C1 segment of cervical spinal cord (tissue), 14 donors: Measurements from ENCODE around the gene PPFIA1.
A peak's percentile ranks its signal among the peaks of the same experiment; 100 is the strongest.

Experiments used
- DNase-seq, 14 donors: peaks; one replicate each; lab custom pipeline; 2025; lab: John Stamatoyannopoulos, UW

Gene PPFIA1

DNA sequence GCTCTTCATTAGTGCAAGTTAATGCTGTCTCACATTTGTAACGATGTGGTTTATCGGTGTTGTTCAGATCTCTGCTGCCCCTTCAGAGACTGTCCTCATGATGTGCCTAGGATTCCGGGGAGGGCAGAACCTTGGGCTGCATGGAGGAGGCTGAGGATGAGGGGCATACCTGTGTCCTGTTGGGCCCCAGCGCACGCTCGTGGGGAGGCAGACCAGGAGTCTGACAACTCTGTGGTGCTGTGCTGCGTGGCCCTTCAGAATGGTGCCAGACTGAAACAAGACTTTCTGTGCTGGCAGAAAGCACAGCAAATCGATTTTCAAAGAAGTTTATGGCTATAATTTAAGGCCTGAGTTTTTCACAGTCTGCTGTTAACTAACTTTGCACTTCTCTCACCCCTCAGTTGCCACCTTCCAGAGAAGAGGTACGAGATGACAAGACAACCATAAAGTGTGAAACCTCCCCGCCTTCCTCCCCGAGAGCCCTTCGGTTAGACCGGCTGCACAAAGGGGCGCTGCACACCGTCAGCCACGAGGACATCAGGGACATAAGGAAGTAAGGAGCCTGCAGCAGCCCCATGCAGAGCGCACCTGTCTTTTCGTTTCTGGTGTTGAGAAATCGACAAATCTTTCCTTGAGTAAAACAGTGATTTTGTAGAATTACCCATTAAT lies 83.5 kb downstream of the PPFIA1 start:
- DNase-seq = no peak

DNA sequence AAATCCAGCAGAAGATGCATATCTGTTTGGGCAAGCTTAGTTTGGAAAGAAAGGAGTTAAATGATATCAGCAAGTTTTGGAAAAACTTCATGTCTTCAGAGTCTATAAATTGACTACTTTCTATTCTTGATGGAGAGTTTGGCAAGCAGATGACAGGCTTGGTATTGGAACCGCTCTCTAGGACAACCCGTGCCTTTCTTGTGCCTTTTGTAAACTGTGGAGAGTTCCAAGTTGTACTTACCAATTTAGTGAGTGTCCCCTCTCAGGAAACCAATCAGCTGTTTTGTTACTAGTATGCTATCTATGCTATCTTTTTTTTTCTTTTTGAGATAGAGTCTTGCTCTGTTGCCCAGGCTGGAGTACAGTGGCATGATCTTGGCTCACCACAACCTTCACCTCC lies 84.1 kb downstream of the PPFIA1 start:
- DNase-seq = no peak

DNA sequence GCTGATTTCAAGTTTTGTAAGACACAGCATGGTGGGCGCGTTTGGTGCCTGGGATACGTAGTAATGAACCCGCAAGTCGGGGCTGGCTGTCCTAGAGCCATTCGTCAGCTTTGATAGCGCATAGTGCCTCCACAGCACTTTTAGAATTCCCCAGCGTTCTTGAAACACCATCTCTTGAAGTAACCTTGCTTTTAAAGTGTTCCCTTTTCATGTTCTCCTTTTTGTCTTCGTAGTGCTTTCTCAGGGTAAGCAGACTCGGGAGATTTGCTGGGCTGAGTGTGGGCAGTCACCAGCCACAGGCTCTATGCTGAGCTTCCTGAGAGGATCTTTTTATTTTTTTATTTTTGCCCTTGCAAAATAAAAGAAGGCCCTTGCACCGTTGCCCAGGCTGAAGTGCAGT lies 88.3 kb downstream of the PPFIA1 start:
- DNase-seq = no peak

DNA sequence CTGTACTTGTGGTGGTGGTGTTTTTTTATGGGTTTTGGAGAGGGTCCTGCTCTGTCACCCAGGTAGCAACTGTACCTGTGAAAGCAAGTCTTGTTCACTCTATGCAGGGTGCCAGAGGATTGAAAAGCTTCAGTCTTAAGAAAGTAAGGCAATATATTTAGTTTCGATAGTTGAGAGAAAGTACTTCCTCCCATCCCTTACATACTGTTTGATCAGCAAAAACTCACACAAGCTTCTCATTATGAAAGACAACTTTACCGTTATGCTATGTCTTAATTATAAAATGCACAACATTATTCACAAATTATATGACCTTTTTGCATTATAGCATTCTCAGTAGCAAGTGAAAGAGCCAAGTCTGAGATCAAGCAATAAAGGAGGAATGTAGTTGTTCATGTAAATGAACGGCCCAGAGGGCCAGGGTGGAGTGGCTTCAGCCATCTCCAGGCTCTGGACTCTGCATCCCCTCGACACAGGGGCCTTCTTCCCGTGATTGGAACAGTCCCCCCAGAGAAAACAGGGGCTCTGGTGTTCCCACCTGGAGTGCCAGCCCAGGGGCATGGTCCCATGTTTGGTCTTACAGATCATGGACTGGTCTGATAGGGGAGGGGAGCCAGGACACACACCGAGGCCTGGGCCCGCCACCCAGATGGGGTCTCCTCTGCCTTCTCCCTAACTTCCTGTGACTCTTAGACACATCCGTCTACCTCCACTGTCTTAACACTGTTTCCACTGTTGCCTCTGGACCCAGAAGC lies 89.1 kb downstream of the PPFIA1 start:
- DNase-seq = no peak

DNA sequence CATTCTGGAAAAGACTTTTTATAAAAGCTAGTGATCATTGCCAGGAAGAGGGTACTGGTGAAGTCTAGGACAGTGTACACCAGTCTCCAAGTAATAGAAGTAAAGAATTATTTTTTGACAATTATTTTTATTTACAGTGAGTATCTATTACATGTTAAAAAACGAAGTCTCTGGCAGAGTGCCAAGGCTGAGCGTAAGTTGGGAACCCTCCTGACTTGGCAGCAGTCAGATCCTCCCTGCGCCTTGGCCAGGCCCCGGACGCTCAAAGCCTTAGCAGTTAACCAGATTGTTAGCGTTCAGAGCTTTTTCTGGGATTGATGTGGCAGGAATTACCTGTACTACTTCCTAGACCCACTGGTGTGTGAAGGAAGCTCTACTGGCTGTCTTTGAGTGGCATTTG lies 89.7 kb downstream of the PPFIA1 start:
- no peak for DNase-seq

DNA sequence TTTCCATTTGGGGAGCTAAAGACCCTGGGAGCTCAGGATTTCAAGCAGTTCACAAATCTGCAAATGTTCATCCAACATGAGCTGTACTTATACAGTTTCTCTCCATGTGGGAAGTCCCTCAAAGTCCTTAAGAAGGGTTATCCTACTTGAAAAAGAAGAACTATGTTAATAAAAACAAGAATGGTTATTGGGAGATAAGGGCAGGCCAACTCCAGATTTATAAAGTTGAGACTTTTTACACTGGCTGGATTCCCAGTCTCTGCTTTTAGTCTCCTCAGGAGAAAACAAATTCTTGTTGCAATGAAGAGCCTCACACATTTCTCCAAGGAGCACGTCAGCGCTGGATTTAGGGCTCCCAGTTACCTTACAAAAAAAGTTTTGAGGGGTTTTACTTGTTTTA lies 93.7 kb downstream of the PPFIA1 start:
- DNase-seq = no peak

DNA sequence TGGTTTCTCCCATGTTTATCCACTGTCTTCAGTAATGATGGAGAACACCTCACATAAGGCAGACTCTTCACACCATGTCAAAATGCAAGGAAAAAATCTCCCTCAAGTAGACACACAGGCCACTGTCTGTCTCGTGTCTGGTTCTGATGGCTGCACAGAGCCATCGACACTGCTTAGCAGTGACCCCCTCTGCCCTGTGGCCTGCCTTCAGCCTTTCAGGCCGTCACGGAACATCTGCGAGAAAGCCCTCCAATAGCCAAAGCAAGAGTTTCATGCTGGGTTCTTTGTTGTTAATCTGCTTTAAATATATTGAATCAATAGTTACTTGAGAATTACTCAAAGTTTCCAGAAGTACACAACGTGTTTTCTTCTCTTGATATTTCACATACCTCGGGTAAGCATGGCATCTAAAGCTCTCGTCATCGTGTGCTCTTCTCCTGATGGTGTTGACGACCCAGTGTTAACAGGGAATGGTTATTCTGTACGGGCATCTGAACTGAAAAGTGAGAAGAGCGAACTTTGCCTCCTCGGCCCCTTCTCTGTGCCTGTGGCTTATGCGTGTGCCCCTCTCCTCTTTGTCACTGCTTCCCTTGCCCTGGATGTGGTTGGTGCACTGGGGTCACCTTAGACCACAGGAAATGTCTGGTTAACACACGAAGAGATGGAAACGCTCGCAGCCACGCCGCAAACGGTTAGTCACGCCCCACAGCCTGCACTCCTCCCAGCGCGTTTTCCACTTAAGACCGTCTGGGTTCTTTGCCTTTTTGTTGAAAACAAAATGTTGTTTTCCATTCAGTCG lies 94.5 kb downstream of the PPFIA1 start:
- no peak for DNase-seq

DNA sequence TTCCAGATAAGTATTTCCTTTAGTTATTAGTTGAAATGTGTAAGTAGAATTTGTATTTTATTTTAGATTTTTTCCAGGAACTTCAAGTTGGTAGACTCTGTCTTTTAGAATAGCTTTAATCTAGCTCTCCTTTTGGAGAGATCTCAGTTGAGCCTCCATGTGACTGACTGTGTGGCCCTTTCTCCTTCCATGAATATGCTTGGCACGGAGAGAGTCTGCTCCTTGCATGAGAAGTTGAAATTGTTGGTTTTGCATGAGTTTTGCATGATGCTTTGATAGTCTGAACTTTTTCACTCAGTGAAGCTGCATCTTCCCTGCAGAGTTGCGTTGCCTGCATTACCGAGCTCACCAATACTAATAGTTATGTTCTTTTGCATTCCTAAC lies 95.0 kb downstream of the PPFIA1 start:
- DNase-seq = peak in 1 of 14 donors; percentile 8

DNA sequence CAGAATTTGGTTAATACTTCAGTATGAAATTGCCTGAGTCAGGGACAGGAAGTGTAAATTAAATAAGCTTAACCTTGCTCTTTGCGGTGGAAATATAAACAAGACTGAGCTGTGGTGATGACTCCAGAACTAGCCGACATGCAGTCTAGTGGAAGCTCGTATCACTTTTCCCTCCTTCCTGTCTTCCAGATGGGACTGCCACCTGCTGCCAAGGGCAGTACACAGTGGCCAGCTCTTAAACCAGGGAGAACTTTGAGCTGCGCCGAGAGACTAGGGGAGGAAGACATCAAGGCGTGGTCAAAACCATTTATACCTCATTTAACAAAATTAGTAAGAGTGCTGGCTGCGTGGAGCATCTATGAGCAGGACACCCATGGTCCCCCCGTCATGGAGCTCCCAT lies 96.6 kb downstream of the PPFIA1 start:
- peak in 1 of 14 donors; percentile 12 for DNase-seq

DNA sequence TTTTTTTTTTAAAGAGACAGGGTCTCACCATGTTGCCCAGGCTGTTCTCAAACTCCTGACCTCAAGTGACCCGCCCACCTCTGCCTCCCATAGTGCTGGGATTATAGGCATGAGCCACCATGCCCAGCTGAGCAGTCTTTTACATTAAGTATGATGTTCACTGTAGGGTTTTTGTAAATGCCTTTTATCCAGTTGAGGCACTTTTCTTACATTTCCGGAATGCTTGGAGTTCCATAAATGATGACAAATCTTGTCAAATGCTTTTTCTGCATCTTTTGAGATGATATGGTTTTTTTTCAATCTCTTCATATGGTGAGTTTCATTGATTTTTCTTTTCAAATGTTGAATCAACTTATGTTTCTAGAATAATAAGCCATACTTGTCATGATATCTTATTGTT lies 98.5 kb downstream of the PPFIA1 start:
- DNase-seq = no peak

DNA sequence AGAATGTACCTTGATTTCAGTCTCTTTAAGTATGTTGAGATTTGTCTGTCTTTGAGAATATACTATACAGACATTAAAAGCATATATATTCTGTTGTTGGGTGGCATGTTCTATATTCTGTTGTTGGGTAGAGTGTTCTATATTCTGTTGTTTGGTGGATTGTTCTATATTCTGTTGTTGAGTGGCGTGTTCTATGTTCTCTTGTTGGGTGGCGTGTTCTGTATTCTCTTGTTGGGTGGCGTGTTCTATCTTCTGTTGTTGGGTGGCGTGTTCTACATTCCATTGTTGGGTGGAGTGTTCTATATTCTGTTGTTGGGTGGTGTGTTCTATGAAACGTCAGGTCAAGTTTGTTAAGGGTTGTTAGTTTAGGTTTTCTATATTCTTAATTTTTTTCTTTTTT lies 100.8 kb downstream of the PPFIA1 start:
- DNase-seq = no peak

DNA sequence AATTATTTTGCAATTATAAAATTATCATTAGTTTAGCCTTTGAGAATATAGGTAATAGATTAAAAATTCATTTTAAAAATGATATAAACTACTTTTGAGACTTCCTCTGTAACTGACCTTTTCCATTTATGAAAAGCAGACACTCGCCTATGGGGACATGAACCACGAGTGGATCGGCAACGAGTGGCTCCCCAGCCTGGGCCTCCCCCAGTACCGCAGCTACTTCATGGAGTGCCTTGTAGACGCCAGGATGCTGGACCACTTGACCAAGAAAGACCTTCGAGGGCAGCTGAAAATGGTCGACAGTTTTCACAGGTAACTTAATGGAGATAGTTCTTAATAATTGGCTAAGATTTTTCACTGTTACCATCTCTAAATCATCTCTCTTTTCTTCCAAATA lies 101.6 kb downstream of the PPFIA1 start:
- DNase-seq = no peak

DNA sequence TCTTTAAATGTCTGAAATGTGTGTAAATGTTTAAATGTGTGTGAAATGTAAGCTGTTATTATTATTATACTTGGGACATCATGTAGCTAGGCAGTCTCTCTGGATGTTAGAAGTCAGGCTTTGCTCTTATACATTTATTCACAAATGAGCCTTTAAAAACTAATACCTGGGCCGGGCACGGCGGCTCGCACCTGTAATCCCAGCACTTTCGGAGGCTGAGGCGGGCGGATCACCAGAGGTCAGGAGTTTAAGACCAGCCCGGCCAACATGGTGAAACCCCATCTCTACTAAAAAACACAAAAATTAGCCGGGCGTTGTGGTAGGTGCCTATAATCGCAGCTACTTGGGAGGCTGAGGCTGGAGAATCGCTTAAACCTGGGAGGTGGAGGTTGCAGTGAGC lies 106.1 kb downstream of the PPFIA1 start:
- no peak for DNase-seq

DNA sequence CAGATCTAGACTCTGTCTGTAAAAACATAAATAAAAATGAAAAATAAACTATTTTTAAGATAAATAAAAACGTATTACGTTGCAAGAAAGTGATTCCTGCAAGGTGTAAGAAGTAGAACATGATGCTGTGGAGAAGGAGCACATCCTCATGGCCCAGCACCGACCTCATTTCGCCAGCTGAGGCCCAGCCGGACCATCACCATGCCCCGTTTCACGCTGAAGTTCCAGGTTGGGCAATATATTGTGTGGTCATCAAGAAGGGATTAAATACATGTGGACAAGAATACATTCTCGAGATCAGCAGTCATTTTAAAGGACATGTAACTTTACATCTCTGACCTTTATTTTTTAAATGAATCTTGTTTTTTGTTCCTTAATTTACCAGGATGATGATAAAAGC lies 107.2 kb downstream of the PPFIA1 start:
- DNase-seq = no peak

DNA sequence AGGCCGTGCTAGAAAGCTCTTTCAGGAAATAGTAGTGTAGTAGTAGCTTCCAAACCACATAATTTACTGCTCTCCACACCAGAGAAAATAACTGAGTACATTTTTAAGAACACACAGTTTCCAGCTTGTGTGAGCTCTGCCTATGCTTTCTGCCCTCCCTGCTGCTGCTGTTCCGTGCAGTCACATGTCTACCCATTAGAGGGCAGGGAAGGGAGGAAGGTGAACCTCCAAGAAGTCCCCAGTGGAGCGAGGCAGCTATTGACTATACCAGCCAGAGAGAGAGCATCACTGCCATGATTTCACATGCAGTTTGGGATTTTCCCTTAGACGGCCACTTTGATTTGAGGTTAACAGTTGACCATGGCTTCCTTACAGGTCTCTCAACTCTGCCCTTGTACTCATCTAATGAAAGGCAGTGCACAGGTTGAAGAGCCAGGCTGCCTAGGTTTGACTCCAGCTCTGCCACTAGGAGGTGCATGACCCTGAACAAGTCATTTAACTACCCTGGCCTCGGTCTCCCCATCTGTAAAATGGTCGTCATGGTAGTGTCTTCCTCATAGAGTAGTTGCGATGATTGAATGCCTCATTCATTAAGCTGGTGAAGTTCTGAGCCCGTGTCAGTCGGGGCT lies 108.1 kb downstream of the PPFIA1 start:
- DNase-seq = no peak

DNA sequence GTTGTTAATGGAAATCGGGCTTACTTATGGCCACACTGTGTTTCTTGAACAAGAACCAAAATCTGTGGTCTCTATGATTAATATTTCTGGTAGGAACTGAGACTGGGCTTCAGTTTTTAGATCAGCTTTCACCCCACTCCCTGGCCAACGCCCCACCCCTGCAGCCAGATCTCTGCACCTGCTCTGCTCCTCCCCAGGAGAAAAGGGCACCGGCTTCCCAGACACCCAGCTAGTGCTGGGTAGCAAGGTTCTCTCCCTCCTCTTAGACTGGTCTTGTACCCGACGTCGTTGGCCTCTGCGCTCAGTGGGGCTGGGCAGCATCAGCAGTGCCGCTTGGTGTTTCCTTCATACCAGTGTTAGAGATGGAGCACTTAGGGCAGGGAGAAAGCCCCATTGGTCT lies 110.9 kb downstream of the PPFIA1 start:
- no peak for DNase-seq

DNA sequence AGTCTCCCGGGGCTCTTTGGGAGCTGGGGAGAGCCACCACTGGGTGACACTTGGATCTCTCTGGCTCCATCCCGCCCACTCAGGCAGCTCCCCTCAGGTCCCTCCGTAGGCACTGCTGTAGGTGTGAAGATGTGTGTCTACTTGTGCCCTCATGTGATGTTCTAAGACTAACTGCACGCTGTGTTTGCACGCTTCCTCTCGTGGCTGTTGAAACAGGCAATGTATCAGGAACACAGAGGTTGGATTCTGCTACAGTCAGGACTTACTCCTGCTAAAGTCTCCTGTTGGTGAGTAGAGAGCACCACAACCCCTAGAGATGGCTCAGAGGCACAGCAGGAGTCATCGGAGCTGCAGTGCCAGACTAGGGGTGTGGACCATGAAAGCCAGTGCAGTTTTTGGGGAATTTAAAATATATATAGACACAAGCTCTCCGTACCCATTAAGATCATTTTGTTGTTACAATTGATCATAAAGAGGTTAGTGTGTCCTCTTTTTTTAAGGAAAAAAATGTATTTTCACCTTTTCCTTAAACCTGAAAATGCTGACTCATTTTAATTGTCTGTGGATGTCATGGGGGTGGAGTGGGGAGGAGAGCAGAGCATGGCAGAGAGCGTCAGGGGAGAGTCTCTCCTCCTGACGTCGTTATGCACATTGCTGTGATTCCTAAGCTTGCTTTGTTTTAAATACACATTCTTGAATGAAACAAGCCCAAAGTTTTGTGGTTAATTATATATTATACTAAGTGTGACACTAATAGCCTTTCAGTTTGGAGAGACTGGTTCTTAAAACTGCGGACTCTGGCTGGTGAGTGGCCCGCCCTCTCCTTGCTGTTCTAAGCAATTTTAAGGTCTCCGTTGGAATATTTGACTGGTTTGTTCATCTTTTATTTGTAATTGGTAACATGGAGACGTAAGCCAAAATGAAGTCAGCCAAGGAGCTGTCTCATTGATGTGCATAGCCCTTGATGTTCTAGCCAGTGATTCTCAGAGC lies 111.7 kb downstream of the PPFIA1 start:
- DNase-seq = no peak

DNA sequence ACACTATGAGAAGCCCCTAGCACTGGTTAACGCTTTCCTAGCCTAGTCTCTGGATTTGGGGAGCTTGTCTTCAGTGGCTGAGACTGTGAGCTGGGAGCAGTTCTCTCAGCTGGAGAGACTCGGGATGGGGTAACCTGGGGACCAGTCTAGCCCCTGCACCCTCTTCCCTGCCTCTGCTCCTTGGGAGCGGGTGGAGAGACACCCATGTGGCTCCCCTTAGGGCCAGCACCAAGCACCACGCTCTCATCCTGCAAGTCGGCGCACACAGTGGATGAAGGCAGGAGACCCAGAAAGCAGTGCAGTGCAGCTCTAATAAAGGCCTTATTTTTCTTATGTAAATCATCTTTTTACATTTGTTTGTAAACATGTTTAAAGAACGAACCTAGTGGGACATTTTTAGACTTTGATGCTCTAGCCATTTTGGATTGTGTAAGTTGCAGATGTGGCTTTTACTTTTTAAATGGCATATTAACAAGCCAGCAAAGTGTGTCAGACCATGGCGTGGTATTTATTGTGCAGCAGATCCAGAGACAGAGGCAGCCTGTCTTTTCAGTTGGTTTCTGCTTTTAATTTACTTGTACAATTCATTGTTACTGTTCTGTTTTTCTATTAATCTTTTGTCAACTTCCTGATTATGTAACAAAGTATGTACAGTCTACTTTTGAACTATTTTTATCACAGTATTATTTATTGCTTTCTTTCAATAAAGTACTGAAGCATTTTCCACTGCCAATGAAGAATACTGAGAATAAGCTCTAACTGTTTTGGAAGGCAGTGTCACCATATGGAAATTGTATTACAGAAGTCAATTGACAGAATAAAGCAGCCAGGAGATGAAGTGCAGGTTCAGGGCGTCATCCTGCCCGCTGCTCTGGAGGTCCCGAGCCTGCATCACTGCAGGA lies 113.4 kb downstream of the PPFIA1 start:
- DNase-seq = no peak

DNA sequence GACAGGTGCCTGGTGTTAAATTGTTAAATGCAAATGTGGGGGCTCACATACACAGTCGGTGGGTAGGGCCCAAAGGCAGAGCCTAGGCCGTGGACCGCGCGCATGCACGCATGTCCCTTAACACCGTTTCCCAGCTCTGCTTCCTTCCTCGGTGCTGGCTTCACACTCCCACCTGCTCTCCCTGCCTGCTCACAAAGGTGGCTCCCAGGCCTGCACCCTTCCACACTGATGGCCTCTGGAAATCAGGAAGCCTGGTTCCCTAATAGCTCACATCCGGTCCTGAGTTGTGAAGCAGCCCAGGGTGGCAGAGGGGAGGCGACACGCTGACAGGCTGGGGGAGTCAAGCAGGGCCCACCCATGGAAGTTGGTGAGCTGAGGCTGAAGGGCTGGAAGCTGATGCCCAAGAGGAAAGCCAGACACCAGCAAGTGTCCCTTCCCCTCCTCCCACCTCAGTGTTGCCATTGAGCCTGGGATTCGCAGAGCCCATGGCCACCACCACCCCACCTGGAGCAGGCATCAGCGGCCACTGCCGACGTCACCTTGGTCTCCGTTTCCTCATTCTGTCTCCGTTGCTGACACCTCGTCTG lies 114.2 kb downstream of the PPFIA1 start:
- DNase-seq = no peak

DNA sequence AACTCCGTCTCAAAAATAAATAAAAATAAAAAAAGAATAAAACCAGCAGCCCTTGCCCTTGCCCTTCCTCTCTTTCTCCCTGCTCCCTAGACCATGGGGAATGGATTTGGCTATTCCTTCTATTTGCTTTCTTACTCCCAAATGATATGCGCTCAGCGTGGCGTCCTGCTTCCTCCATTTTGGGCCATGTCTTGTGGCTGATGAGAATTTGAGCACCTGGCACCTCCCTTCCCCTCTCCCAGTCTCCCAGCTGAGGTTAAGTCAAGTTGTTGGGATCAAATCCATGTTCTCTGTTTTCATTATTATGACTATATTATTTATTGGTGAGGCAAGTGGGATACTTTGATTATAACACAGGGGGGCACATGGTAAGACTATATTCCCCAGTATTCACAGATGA lies 117.1 kb downstream of the PPFIA1 start:
- DNase-seq = no peak
